HG03175 (cell line): ENCODE results near the gene CEP112.

Experiments used
- ATAC-seq: cut with Tn5 transposase; IDR thresholded peaks from one replicate; pipeline ENCODE4 v1.9.1; 2021; ENCODE audit warnings: mild to moderate bottlenecking, moderate library complexity; ENCODE audit not compliant: unreplicated experiment

CEP112 gene

DNA sequence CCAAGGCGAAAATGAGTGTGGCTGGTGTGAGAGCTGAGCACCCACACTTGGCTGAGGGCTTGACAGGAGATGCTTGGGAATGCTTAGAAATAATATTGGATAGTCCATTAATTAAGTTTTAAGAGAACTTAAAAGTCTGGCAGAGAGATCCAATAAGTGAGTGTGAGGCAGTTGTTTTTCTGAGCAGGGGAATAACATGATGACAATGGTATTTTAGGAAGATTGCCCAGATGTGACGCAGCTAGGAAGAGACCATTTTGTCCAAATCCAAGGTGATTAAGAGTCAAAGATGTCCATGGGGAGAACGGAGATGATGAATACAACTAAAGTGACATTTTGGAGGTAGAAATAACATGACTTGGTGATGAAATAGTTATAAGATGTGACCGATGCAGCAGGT lies 527.7 kb downstream of the CEP112 start:
- ATAC-seq, result no peak

DNA sequence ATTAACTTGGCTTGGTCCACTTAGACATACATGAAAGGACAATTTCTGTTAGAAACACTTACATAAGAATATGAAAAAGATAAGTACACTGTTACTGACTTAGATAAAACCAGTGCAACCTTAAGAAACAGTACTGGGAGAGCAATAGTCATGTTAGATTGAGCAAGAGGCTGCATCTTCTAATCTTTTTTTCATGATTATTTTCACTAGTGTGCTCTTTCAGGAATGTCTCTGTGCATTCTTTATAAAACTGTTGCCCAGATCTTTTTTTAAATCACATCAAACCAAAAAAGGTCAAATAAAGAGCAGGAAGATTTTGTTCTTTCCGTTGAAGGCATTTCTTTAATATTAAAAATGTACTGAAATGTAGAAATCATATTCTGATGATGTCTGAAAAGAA lies 529.7 kb downstream of the CEP112 start:
- ATAC-seq, result no peak

GRCh38 chr17:65660947-65661346 lies 531.0 kb downstream of the CEP112 start:
- no peak for ATAC-seq

- ATAC-seq, result no peak
Observed at GRCh38 chr17:65660078-65660477, 531.9 kb downstream of the CEP112 start.

- no peak for ATAC-seq
Observed at GRCh38 chr17:65659512-65659911, 532.4 kb downstream of the CEP112 start.

DNA sequence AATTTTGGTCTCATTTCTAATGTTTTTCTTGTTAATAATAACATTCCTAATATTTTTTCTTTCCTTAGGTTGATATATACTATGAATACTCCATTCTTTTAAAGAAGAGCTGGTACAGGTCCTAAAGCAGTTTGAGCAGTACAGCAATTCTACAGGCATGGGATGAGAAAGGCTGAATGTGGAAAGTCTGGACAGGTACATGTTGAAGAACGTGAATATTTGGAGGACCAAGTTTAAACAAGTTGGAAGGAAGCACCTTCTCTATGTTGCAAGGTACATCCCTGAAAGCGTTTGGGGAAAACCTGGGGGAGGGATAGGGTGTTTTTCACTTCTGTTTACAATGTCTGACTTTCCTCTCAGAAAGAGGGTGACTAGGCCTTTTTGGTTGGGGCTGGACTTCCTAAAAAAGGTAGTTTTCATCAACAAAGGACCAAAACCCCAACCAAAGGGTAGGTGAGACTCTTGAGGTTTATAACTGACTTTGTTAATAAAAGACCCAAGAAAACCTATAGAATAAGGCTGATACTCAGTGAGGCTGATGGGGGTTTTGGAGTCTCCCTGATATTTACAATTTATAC lies 534.6 kb downstream of the CEP112 start:
- no peak for ATAC-seq

DNA sequence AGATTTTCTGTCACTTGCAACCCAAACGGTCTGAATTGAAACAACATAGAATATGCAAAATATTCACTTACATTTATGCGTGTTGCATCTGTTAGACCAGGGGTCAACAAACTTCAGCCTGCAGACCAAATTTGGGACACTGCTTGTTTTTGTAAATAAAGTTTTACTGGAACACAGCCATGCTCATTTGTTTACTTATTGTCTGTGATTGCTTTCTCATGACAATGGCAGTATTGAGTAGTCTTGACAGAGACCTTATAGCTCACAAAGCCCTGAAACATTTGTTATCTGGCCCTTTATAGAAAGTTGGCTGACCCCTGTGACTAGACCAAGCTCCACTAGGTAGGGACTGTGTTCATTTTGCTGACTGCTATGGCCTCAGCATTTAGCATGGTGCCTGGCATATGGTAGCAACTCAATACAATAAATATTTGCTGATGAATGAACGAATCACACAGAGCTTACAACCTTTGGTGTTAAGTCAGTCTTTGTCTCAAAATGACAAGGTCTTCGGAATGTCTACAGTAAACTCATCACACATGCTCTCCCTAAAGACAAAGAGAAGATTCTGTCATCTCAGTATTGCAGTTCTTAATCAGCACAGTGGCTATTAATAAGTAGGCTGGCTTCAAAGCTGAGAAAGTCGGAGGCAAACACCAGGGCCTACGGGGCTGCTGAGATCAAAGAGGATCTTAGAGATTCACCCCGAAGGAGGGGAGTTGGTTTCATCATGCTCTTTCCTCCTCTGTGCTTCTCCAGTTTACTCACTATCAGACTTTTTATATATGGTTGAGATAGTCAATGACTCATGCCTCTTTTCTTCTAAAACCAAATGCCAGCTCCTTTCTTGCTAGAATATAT lies 535.3 kb downstream of the CEP112 start:
- no peak for ATAC-seq

- ATAC-seq, result no peak
Observed at GRCh38 chr17:65655706-65656105, 536.2 kb downstream of the CEP112 start.

DNA sequence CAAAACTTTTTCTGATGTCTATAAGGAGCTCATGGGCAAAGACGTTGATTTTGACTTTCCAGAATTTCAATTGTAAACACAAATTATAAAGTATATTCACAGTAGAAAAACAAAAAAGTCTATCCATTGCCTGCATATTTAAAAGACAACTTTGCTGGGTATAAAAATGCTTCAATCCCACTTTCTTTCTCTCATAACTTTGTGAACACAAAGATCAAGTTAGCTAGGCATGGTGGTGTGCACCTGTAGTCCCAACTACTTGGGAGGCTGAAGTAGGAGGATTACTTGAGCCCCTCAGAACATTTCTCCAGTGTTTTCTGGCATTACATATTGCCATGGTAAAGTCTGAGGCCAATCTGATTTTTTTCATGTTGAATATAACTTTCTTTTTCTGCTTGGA lies 547.4 kb downstream of the CEP112 start:
- ATAC-seq, result no peak

- no peak for ATAC-seq
Observed at GRCh38 chr17:65638221-65638975, 553.5 kb downstream of the CEP112 start.

- no peak for ATAC-seq
Observed at GRCh38 chr17:65637786-65638185, 554.1 kb downstream of the CEP112 start.

DNA sequence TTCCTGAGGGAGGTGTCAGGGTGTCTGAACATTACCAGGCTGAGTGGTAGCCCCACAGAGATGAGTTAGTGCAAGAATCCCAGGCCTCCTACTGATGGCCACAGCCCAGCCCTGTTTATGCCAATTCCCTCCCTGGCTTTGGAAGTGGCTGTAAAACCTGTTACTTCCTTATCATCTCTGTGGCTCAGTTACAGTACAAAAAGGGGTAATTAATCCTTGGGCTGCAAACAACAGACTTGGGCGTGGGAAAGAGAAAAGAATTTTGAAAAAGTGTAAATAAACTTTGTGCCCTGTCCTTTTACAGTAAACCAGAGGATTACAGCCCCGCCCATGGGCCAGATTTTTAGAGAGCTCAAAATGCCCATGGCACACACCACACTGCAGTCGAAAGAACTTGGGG lies 557.4 kb downstream of the CEP112 start:
- ATAC-seq, result no peak

GRCh38 chr17:65633988-65634387 lies 557.9 kb downstream of the CEP112 start:
- ATAC-seq, result no peak

GRCh38 chr17:65633146-65633881 lies 558.6 kb downstream of the CEP112 start:
- no peak for ATAC-seq

DNA sequence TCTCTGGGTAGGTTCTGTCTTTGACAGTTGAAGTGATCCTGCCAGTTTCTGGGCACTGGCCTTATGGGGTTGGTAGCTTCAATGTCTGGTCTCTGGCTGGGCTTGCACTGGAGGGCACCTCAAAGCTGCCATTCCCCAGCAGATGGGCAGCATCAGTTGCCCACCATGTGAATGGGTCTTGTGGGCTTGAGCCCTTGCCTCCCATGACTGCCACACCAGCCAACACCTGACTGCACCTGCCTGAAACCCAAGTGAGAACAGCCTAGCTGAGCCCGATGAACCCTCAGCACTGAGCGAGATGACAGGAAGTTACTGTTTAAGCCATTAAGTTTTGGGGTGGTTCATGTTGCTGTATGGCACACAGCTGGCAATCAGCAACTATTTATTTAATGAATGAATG lies 561.4 kb downstream of the CEP112 start:
- ATAC-seq, result no peak

- no peak for ATAC-seq
Observed at GRCh38 chr17:65629234-65629690, 562.7 kb downstream of the CEP112 start.

DNA sequence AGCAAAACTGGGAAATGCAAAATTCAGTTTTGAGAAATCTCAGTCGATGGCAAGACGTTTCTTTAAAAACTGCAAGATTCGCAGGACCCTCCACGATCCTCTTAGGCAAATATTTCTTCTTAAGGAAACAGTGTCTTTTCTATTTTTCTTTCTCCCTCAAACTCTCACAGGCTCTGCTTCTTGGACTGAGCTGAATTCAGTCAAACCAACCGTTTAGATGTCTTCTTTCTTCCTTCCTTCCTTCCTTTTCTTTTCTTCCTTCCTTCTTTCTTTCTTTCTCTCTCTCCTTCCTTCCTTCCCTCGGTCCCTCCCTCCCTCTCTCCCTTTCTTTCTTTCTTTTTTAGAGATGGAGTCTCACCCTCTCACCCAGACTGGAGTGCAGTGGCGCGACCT lies 563.3 kb downstream of the CEP112 start:
- ATAC-seq, result no peak

GRCh38 chr17:65627891-65628643 lies 563.9 kb downstream of the CEP112 start:
- ATAC-seq, result no peak

DNA sequence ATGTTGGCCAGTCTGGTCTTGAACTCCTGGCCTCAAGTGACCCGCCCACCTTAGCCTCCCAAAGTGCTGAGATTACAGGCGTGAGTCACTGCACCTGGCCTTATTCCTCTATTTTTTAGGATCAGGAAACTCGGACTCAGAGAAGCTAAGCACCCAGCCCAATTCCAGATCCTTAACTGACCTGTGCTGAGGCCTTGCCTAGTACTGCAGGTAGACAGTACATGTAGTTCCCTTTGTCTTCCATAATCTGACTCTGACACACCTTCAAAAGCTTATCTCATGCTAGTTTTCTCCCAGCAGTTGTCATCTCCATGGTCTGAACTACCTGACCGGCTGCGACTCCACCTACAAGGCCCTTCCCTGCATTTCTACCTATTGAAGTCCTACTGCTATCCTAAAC lies 564.8 kb downstream of the CEP112 start:
- no peak for ATAC-seq

GRCh38 chr17:65626451-65626850 lies 565.5 kb downstream of the CEP112 start:
- no peak for ATAC-seq
